Activated CD4-positive, alpha-beta T cell treated with anti-CD3 and anti-CD28 coated beads for 48 hours (primary cell): ENCODE measurements around the gene MYO1D.
"Not testable (repeated sequence)": the region's sequence is repeated elsewhere in the genome, so short reads cannot be mapped to it uniquely, and the experiment has no call there.

Experiments used
- DNase-seq: peaks from one replicate; pipeline ENCODE4 v3.0.0-alpha.2; 2020

The MYO1D gene

GRCh38 chr17:32854207-32854606 lies 22.7 kb downstream of the MYO1D start:
- DNase-seq, result no peak

- DNase-seq, result no peak
Measured at GRCh38 chr17:32852811-32853210, 24.1 kb downstream of the MYO1D start.

GRCh38 chr17:32849879-32850278 lies 27.0 kb downstream of the MYO1D start:
- no peak for DNase-seq

DNA sequence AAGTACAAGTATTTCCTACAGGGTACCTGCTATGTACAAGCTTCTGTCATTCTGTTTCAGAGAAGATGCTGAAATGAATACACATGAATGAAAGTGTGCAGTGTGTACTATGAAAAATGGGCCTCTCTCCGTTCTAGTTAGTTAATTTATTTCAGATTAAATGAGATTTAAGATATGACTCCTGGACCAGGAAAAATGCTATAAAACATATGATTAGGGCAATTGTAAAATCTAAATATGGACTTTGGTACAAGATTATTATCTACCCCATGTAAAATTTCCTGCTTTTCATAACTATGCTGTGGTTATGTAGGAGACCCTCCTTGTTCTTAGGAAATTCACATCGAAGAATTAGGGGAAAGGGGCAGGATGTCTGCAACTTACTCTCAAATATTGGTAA lies 28.9 kb downstream of the MYO1D start:
- no peak for DNase-seq

GRCh38 chr17:32846143-32846542 lies 30.8 kb downstream of the MYO1D start:
- DNase-seq, result no peak

GRCh38 chr17:32840241-32840640 lies 36.7 kb downstream of the MYO1D start:
- no peak for DNase-seq

- DNase-seq, result no peak
Measured at GRCh38 chr17:32836527-32836926, 40.4 kb downstream of the MYO1D start.

GRCh38 chr17:32835291-32835761 lies 41.6 kb downstream of the MYO1D start:
- DNase-seq, result no peak

- no peak for DNase-seq
Measured at GRCh38 chr17:32834104-32834503, 42.8 kb downstream of the MYO1D start.

DNA sequence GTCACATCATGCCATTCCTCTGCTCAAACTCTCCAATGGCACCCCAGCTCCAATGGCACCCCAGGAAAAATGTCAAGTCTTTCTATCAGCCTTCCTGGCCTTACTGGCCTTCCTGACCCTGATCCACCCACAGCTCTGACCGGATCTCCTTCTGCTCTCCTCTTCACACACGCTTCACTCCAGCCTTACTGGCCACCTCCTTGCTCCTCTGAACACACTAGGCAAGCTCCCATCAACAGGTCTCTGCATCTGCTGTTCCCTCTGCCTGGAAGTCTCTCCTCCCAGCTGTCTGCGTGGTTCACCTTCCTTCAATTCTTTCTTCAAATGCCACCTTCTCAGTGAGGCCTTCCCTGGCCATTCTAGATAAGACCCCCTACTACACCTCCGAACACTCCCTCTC lies 43.4 kb downstream of the MYO1D start:
- DNase-seq, result no peak

GRCh38 chr17:32833076-32833475 lies 43.8 kb downstream of the MYO1D start:
- no peak for DNase-seq

DNA sequence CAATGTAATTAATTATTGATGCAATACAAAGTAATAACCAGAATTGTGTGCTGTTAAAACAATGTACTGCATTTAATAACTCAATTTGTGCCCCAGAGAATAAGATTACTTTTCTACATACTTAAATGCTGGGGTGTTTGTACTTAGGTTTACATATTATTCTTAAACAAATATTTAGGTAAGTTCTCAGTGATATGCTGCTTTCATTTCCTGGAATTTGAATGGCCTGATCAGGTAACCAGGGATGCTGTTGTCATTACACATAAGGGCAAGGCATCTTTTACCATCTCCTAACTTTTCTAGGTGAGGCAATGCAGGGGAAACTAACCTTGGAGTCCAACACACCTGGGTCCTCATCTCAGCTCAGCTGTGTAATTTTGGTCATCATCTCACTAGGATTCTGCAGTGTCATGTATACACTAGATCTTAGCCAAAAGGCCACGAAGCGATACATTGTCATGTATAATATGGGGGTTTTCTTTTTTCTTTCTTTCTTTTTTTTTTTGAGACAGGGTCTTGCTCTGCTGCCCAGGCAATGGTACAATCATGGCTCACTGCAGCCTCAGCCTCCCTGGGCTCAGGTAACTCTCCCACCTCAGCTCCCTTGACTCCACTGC lies 45.2 kb downstream of the MYO1D start:
- DNase-seq, result no peak

DNA sequence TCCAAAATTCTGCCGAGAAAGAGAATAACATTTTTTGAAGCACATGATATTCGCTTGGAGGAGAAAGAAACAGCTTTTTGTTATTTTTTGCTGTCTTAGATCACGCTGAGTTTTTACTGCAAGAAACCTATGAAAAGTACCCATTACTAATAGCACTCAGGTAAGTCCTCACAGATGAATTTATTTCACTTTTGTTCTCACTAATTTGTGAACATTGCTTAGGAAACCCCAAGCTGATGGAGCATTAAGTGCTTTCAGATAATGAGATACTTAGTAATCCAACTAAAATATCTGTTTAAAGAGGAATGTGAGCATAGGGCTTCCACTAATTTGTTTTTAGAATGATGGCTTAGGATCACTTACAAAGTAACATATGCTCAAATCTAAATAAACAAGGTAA lies 45.7 kb downstream of the MYO1D start:
- DNase-seq, result no peak

GRCh38 chr17:32828822-32829221 lies 48.1 kb downstream of the MYO1D start:
- DNase-seq, result no peak

DNA sequence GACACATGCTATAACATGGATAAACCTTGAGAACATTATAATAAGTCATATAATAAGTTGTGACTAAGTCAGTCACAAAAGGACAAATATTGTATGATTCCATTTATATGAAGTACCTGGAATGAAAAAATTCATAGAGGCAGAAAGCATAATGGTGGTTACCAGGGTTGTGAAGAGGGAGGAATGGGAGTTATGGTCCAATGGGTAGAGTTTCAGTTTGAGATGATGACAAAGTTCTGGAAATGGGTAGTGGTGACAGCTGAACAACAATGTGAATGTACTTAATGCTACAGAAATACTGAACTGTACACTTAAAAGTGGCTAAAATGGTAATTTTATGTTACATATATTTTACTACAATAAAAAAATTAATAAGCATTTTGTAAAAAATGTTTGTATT lies 49.7 kb downstream of the MYO1D start:
- DNase-seq, result no peak

DNA sequence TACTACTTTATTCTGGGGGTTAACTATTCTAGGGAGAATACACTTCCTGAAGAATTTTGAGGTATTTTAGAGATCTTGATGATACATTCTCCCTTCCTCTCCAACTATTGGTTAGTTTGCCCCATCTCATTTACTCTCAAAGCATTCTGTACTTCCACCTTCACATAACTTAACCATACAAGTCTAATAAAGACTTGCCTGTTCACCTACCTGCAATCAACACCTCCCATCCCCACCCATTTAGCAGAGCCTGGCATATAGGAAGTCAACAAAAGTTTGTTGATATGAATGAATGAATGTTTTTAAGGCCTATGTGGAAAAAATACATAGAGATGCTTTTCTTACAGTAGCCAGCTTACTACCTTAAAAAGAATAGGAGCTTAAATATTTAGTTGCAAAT lies 50.8 kb downstream of the MYO1D start:
- DNase-seq, result no peak

- DNase-seq, result no peak
Measured at GRCh38 chr17:32824334-32824733, 52.6 kb downstream of the MYO1D start.

- no peak for DNase-seq
Measured at GRCh38 chr17:32822996-32823395, 53.9 kb downstream of the MYO1D start.

DNA sequence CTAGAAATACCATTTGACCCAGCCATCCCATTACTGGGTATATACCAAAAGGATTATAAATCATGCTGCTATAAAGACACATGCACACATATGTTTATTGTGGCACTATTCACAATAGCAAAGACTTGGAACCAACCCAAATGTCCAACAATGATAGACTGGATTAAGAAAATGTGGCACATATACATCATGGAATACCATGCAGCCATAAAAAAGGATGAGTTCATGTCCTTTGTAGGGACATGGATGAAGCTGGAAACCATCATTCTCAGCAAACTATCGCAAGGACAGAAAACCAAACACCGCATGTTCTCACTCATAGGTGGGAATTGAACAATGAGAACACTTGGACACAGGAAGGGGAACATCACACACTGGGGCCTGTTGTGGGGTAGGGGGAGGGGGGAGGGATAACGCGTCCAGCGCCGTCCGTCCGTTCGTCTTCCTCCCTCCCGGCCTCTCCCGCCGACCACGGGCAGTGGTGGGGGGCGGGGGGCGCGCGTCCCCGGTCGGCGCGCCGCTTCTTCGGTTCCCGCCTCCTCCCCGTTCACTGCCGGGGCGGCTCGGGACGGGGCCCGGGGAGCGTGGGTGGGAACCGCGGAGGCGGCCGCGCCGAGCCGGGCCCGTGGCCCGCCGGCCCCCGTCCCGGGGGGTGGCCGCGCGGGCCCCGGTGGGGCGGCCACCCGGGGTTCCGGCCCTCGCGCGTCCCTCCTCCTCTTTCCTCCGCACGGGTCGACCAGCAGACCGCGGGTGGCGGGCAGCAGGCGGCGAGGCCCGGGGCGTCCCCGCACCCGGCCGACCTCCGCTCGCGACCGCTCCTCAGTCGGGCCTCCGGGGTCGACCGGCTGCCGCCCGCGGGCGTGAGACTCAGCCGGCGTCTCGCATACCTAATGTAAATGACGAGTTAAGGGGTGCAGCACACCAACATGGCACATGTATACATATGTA lies 54.7 kb downstream of the MYO1D start:
- DNase-seq, result not testable (repeated sequence)

DNA sequence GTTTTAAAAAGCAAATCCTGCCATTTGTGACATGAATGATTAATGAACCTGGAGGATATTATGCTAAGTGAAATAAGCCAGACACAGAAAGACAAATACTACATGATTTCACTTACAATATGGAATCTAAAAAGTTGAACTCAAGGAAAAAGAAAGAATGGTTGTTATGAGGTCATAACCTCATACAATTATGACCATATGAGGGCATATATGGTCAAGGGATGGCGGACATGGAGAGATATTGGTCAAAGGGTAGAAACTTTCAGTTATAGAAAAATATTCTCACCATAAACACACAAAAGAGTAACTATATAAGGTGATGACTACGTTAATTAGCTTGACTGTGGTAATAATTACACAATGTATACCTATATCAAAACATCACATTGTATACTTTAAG lies 56.5 kb downstream of the MYO1D start:
- no peak for DNase-seq

DNA sequence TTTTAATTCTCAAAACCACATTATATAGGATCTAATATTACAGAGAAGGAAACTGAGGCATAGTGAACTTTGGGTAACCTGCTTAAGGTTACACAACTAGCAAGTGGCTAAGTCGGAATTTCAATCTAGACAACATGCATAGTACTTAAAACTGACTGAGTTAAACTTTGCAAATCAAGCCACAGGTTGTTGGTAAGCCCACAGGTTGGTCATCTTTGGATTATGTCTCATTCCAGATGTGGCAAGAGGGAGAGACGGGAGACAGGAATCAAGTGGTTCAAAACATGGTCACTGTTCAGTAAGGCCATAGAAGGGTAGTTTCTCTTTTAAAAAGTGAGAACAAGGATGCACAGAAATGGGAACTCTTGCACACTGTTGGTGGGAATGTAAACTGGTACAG lies 57.1 kb downstream of the MYO1D start:
- no peak for DNase-seq

- no peak for DNase-seq
Measured at GRCh38 chr17:32819035-32819434, 57.9 kb downstream of the MYO1D start.

DNA sequence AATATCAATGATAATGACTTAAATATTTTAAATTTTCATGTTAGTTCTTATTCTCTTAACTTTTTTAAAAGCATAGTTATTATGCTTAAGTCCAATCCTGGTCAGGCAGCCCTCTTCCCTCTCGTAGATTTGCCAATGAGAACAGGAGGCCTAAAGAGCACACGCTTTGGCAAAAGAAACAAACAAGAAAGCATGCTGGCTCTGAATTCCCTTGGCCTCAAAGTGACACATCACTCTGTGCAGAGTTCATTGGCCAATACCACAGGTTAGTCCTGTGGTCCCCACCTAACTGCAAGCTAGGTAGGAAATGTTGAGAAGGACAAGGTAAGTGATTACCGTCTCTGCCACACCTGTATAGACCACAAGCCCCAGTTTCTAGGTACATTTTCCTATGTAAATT lies 61.5 kb downstream of the MYO1D start:
- DNase-seq, result no peak

GRCh38 chr17:32814836-32815235 lies 62.1 kb downstream of the MYO1D start:
- no peak for DNase-seq
